NOMO-1 treated with DMSO at 0.1 percent for 48 hours (cell line): ENCODE measurements around the gene OGFOD2.
A peak's percentile ranks its signal among the peaks of the same experiment; 100 is the strongest.
"Not testable (repeated sequence)": the region's sequence is repeated elsewhere in the genome, so short reads cannot be mapped to it uniquely, and the experiment has no call there.

ENCODE experiments used
- DNase-seq: peaks from one replicate; lab custom pipeline; 2025; ENCODE audit not compliant: unreplicated experiment; lab: John Stamatoyannopoulos, UW

The OGFOD2 gene

DNA sequence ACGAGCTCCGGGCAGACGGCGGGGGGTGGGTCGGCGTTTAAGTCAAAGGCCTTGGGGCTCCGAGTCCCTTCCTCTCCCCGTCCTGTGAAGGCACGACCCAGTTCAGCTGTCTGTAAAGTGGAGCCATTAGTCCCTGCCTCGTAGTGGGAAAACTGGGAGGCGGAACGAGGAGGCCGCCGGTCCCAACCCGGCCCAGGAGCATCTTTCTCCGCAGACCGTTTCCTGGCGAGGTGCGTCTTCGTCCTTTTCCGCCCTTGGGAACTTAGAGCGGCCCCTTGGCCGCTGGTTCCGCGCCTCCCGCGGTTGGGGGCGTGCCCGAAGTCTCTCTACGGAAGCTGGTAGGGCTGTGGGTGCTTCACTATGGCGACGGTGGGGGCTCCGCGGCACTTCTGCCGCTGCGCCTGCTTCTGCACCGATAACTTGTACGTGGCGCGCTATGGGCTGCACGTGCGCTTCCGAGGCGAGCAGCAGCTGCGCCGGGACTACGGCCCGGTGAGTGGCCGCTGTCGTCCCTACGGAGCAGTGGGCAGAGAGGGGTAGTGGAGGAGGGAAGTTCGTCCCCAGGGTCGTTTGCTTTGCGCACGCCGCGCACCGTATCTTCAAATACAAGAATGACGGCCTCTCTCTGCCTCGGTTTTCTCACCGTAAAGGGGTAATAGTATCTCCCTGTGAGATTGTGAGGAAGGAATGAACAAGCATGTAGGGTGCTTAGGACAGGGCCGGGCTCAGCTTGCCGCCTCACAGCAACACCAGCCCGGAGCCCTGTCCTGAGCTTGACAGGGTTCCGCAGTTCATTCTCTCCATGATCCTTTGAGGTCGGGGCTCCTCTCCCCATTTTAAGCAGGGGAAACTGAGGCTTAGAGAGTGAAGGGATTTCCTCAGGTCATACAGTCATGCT lies at the start of gene OGFOD2:
Gene OGFOD2, plus strand, starts transcription at position 353 of the 898 bp plus-strand sequence. Its CDS starts 8 bp downstream, at position 361.
- peak; percentile 93 for DNase-seq

DNA sequence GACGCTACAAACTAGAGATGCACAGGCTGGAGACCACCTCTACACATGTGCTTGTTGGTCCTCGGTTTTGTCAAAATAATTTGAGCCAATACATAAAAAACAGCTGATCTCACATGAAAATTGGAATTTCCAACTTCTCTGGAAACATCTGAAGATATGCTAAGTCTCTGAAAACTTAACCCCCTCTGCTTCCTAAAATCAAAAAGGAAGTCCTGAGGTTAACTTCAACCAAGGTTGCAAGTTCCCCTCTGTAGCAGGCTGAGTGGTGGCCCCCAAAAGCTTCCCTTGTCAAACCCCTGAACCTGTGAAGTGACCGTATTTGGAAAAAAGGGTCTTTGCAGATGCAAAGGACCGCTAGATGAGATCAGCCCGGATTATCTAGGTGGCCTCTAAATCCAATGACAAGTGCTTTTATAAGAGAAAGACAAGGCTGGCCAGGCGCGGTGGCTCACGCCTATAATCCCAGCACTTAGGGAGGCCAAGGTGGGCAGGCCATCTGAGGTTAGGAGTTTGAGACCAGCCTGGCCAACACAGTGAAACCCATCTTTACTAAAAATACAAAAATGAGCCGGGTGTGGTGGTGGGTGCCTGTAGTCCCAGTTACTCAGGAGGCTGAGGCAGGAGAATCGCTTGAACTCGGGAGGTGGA lies 47.2 kb upstream of the OGFOD2 start:
- peak; percentile 23 for DNase-seq

DNA sequence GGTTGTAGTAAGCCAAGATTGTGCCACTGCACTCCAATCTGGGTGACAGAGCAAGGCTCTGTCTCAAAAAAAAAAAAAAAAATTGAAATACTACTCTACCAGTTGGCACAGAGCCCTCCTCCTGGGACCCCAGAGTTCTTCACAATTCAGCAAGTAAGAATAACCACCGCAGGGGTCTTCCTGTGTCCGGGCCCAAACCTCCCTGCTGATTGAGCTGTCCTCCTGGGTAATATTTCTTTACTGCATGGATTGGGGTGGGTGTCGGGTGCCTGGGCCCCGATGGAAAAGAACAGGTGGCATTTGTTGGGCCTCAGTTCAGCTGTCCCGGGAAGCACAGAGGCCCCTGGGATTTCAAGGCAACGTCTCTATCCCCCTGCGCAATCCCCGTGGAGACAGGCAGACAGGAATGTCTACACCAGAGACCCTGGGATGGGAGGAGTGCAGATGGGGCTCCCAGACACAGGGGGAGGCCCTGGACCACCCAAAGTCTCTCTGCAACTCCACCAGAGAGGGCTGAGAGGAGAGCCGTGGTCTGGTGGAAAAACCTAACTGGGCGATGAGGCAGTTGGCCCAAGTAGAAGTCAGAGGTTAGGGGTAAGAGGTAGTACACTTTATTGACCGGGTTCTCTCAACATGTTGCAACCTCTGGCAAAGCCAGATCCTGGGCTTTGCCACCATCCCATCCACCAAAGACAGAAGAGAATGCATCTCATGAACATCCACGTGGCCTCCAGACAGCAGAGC lies 46.5 kb upstream of the OGFOD2 start:
- no peak for DNase-seq

DNA sequence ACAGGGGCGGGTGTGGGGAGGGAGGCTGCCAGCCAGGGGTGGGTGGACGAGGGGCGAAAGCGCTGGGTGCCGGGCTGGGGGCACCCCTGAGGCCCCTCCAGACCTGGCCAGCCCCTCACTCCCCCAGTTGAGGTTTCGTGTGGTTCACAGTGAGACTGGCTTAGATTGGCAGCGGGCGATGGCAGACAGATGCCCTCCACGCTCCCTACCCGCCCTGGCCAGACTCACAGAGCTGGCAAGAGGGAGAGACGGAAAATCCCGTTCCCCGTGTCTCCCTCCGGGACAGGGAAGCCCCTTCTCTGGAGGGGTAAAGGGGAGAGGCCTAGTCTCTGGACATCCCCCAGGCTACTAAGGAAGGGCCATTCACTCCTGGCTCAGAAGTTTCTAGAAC lies 45.9 kb upstream of the OGFOD2 start:
- DNase-seq: no peak

DNA sequence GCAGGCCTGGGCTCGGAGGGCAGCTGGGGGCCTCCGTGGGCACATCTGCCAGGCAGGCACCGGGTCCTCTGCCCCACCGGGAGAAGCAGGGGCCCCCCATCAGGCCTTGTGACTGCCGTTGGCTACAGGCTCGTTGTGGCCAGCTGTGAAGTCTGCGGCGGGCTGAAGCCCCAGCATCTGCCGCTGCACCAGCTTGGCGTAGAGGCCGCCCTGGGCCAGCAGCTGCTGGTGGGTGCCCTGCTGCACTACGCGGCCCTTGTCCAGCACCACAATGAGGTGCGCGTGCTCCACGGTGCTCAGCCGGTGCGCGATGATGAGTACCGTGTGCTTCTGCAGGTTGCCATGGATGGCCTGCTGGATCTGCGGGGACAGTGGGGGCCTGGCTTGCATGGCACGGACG lies 45.2 kb upstream of the OGFOD2 start:
- DNase-seq: no peak

DNA sequence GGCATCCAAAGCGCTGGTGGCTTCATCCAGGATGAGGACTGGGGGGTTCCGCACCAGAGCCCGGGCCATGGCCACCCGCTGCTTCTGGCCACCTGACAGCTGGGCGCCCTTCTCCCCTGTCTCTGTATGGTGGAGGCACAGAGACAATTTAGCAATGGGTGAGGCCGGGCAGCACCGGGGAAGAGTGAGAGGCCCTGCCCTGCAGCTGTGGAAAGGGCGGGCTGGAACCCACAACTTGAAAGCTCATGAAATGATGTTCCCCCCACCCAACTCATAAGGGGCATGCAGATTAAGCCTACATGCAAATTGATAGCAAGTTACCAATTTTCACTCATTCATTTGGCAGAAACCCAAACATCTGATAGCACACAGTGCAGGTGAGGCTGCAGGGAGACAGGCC lies 42.8 kb upstream of the OGFOD2 start:
- no peak for DNase-seq

DNA sequence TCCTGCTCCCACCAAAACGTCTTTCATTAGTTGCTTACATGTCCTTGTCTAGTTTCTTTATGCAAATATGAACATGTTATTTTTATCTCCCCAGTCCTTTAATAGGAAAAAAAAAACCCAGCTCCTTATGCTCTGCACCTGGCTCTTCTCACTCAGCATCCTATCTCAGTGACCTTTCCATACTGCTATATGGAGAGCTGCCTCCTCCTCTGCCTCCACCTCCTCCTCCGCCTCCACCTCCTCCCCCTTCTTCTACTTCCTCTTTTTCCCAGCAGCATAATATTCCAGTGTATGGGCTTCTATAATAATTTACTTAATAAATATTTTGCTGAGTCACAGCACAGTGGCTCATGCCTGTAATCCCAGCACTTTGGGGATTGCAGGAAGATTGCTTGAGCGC lies 40.3 kb upstream of the OGFOD2 start:
- no peak for DNase-seq

DNA sequence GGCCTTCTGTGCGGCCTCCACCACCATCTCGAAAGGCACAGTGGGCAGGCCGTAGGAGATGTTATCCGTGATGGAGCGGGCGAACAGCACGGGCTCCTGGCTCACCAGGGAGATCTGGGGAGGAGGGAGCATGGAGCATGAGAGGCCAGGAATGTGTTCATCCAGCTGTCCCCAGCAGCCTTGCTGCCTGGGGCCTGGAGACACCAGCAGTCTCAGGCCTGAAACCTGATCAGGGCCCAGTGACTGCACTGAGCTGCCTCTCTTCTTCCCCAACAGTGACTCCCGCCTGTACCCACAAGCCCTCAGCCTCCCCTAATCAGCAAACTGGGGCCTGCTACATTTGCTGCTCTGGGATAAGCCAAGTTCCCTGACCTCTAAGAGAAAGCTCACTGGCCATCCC lies 39.7 kb upstream of the OGFOD2 start:
- DNase-seq: no peak

DNA sequence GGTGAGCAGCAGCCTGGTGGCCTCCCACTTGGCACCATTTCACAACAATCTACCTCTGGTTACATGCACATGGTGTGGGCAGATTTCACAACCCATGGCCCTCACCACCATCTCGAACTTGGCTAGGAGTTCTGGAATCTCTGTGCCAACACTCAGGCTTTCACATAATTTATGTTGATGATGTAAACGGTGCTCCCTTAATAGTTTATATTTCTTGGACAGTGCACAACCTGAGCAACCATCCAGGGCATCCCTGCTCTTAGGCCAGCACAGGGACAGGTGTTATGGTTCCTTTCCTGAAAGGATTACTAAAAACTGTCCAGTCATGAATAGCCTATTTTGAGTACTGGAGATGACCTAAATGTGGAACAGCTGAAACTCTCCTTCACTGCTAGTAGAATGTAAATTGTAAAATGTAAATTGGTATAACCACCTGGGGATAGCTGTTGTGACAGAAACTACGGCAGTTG lies 37.4 kb upstream of the OGFOD2 start:
- no peak for DNase-seq

DNA sequence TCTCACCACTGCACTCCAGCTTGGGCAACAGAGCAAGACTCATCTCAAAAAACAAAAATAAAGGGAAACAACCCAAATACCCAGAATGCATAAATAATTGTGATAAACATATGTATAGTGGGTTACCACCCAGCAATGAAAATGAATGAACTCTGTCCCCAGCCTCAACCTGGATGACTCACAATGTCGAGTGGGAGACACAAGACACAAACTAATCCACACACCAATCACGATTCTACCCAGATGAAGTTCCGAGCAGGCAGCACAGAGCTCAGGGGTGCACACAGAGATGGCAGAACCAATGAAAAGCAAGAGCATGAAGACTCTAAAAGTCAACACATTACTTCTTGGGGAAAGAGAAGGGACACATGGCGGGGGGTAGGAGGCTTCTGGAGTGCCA lies 35.9 kb upstream of the OGFOD2 start:
- no peak for DNase-seq

DNA sequence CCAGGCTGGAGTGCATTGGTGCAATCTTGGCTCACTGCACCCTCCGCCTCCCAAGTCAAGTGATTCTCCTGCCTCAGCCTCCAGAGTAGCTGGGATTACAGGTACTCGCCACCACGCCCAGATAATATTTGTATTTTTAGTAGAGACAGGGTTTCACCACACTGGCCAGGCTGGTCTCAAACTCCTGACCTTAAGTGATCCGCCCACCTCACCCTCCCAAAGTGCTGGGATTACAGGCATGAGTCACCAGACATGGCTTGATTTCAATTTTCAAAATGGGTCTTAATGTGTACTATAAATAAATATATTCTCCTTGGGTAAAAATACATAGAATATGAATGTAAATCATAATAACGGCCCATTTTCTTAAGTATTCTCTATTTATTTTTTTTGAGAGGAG lies 33.7 kb upstream of the OGFOD2 start:
- not testable (repeated sequence) for DNase-seq

DNA sequence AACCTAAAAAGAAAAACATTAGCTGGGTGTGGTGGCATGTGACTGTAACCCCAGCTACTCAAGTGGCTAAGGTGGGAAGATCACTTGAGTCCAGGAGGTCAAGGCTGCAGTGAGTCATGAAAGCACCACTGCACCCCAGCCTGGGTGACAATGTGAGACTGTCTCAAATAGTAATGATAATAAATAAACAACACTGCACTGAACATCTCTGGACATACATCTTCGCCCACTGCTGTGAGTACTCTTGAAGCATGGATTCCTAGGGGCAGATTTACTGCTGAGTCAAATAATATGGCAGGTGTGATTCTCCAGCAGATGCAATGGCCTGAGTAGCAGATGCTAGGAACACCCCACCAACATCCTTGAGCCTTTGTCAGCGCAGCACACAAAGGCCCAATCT lies 32.4 kb upstream of the OGFOD2 start:
- DNase-seq: no peak

DNA sequence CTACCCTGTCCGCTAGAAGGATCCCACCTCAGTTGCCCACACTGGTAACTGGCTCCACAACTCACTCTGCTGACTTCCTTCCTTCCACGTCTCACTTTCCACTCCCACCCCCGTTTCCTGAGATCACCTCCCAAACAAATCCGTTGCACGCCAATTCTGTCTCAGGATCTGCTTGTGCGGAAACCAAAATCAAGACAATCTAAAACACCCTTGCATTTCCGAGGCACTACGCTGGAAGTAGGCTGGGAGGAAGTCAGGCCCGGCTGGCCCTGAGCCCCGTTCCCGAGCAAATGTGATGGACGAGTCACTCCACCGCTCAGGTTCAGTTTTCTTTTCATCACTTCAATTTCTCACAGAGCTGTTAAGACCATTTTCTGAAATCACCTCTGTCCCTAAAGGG lies 31.8 kb upstream of the OGFOD2 start:
- DNase-seq: no peak

DNA sequence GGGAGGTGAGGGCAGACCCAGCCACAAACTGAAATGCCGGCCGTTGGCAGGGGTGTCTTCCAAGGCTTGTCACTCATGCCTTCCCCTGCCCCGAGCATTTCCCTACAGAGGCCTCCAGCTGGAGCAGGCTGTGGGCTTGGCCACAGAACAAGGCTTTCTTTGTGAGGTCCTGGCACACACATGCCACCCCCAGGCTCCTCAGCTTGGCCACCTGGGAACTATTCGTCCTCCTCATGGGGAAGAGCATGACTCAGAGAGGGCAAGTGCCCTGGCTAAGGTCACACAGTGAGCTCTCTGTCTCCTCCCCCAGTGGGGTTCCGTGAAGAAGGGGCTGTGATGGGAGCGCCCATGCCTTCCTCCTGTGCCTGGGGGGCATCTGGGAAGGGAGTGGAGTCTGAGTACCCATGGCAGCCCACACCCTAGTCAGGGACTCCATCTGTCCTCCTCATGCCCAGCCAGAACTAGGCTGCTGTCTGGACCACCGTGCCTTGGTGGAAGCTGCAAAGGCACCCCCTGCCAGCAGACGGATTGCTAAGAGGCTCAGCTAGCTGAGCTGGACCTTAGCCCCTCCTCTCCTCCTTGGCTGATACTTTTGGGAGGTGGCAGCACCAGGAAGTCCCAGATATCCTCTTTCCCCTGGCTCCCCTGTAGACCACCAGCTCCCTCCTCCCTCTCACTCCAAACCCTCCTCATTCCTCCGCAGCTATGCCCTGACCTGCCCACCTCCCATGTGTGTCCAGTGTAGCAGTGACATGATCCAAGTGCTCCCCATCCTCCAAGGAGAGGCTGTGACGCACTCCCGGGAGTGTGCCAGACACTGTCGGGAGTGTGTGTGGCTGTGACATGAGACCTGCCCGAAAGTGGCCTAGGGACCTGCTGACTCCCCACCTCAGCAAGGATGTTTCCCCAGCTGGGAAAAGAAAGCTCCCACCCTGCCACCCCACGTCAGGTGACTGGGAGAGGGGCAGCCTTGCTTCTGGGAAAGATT lies 30.1 kb upstream of the OGFOD2 start:
- no peak for DNase-seq

DNA sequence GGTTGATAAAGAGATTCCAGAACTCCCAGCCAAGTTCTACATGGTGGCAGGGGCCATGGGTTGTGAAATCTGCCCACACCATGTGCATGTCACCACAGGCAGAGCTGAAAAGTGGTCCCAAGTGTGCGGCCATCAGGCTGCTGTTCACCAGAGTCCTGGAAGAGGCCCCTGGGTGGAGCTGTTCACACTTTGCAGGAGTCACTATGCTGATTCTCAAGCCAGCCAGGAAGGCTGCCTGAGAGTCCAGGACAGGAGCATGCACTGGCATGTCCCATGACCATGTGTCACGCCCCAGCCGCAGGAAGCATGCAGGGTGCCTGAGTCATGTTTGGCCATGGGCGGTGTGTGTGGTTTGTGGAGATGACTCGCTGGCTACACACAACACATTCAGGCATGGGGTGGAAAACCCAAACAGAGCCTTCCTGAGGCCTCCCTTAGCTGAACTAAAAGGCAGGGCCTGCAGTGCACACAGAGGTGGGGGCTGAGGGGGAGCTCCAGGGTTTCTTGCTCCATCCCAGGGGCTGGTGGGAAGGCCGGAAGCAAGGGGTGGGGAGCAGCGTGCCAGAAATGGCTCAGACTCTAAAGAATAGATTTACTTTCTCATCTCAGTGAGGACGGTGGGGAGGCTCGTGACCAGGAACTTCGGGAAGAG lies 28.2 kb upstream of the OGFOD2 start:
- peak; percentile 83 for DNase-seq

DNA sequence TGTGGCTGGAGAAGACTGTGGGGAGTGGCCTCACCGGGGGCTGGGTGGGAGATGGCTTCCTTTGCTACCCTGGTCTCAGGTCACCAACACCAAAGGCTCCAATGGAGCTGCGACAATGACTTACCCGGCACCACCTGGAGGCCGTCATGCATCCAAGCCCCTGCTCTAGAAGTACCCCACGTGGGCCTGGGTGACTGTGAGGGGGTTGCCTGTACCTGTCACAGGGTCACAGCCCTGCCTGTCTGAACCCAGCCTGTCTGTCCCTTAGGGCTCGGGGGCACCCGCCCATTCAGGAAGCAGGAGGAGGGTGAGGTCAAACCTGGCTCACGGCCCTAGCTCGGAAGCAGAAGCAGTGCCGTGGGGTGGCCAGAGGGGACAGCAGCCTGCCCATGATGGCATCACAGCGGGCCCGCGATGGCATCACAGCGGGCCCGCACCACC lies 27.7 kb upstream of the OGFOD2 start:
- no peak for DNase-seq

DNA sequence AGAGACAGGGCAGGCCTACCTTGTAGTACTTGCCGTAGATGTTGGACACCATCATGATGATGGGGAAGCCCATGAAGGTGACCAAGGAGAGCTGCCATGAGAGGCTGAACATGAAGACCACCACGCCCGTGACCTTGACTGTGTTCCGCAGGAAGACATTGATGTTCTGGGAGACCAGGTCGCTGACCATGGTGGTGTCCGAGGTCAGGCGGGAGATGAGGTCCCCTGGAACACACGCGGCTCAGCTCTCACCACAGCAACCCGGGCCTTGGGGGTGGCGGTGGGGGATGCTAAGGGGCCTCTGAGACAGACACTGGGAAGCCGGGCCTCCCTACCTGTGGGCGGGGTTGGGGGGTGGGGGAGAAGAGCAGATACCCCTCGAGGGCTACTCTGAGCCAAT lies 26.4 kb upstream of the OGFOD2 start:
- DNase-seq: no peak

DNA sequence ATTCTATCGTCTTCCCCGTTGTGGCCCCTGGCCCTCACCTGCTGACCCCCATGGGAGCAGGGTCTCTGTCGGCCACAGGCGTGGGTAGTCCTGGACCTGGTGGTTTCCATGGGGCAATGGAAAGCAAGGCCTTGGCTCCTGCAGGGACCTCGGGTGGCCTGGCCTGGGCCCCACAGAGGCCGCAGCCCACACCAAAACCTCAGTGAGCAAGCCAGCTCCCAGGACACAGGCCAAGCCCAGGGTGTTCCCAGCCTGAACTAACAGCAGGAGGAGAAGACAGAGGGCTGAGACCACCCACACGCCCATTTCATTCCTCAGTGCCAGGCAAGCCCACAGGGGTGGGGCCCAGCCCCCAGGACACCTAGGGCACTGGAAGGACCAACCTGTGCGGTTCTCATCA lies 25.6 kb upstream of the OGFOD2 start:
- DNase-seq: no peak

DNA sequence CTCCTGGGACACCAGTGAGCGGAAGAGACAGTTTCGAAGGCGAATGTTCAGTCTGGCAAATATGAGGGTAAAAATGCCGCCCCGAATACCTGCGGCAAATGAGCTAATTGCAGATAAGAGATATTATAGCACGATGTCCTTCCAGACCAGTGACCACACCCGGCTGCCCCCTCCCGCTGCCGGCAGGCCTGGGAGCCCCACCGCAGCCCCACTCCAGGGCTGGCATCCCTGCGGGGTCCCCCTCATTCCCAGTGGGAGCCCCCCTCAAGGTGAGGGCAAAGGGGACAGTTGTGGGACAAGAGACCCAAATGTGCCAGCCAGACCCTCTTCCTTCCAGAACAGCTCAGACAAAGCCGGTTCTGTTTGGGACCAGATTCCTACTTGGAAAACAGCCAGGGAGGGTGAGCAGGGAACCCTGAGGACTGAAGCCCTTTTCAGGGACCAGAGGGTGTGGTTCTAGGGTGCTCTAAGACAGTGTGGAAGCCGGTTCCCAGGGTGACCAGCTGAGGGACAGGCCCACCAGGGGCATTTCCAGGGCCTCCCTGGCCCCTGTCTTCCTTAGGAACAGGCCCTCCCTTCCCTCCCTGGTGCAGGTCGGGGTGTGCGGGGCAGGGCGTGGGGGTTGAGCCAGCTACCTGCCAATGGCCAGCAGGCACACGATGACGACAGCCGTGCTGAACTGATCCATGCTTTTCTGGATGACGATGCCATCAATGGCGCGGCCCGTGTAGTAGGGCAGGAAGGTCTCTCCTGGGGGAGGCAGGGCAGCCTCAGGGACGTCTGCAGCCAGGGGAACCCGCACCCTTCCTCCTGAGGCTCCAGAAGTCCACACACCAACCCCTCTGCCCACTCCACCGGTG lies 25.0 kb upstream of the OGFOD2 start:
- no peak for DNase-seq
